Kidney (tissue), 14 donors: ENCODE results near the gene EEF1G. TPM values are rescaled to one million over a fixed set of nuclear protein-coding genes. Genes with fewer than 3 reads are reported as not detected.
"Not testable (repeated sequence)": the region's sequence is repeated elsewhere in the genome, so short reads cannot be mapped to it uniquely, and the experiment has no call there.

Experiments
- DNase-seq, 5 donors: peaks; one replicate each; pipeline ENCODE4 v3.0.0-alpha.2; 2013 to 2020
- FAIRE-seq: peaks from 2 replicates; lab custom pipeline; 2012; peaks lifted over from hg19 to GRCh38; lab: Jason Lieb, UNC
- H3K27ac ChIP-seq, 2 donors: one replicate each; pipeline ENCODE4 v1.7.0; 2013; ENCODE audit warnings: low read depth in 2 of 2, low read length in 2 of 2, inconsistent platforms in 1 of 2
- H3K27me3 ChIP-seq: one replicate; pipeline ENCODE4 v1.7.1; 2013; ENCODE audit warnings: low read length, inconsistent platforms; ENCODE audit not compliant: control insufficient read depth, insufficient read depth
- H3K36me3 ChIP-seq, 3 donors: one replicate each; pipeline versions ENCODE4 v1.7.0 to v1.7.1; 2013; ENCODE audit warnings: low read length in 3 of 3, control low read depth in 1 of 3, inconsistent platforms in 1 of 3; ENCODE audit not compliant: insufficient read depth in 3 of 3, control insufficient read depth in 2 of 3
- H3K4me1 ChIP-seq, 3 donors: one replicate each; pipeline versions ENCODE4 v1.7.0 to v1.7.1; 2013; ENCODE audit warnings: low read length in 3 of 3, inconsistent platforms in 1 of 3, low read depth in 1 of 3; ENCODE audit not compliant: control insufficient read depth in 2 of 3, insufficient read depth in 2 of 3
- H3K4me3 ChIP-seq, 3 donors: one replicate each; pipeline versions ENCODE4 v1.7.0 to v1.8.1; 2013; ENCODE audit warnings: low read length in 3 of 3, control low read depth in 1 of 3, inconsistent platforms in 1 of 3
- H3K9ac ChIP-seq, 3 donors: one replicate each; pipeline versions ENCODE4 v1.7.0 to v1.7.1; 2013; ENCODE audit warnings: low read length in 3 of 3, control low read depth in 1 of 3, inconsistent platforms in 1 of 3
- H3K9me3 ChIP-seq, 3 donors: one replicate each; pipeline versions ENCODE4 v1.7.0 to v1.7.1; 2013; ENCODE audit warnings: low read length in 3 of 3, control low read depth in 1 of 3, inconsistent platforms in 1 of 3; ENCODE audit not compliant: control insufficient read depth in 2 of 3, insufficient read depth in 1 of 3
- intact Hi-C: fragments of 100-400 bp; cut with DNase I; formaldehyde crosslinking; loops from one replicate; pipeline ENCODE4 v1.11.1; 2022
- polyA plus RNA-seq: library from polyadenylated mRNA; stranded (reverse); fragments of 350-450 nt; fragmentation: Illumina TruSeq; extraction: RNeasy Lipid Tissue Mini Kit (QIAGEN cat#74804); gene quantifications from one replicate; pipeline ENCODE4 v1.2.3, GENCODE V29; 2014; ENCODE audit warnings: low read depth, low replicate concordance; ENCODE audit not compliant: insufficient read depth
- total RNA-seq: library from RNA; stranded (reverse); fragmentation: NEBNext Ultra II Directional; extraction: Animal tissue kit (Norgen Biotek cat#: 25700); gene quantifications from one replicate; pipeline ENCODE4 v1.2.1, GENCODE V29; 2021
- TF ChIP-seq, protein P1 (sequence below): IDR thresholded peaks from 3 replicates; pipeline ENCODE4 v1.5.1; 2012; ENCODE audit warnings: mild to moderate bottlenecking, moderate library complexity, borderline replicate concordance; ENCODE audit not compliant: insufficient read depth; ENCODE audit errors: extremely low read depth
- donor health status: control.
- donor health status: control.
- donor health status: control.
- donor health status: control.
- donor health status: control.
- donor health status: DM: yes; HTN: yes; CAD: no.
- donor health status: Normal renal cell carcinoma (clear cell type).

Gene EEF1G
- total and polyA plus RNA-seq, 2 donors from 2014 or later: 1,136 to 1,809 TPM

GRCh38 chr11:62574363-62575071 is 826 bp upstream of the EEF1G start:
- FAIRE-seq (no peak), DNase-seq (peak in 4 of 5 donors; percentile 37 to 84 (median 76))
- H3K9ac ChIP-seq: peak overlapping the region; percentile 55 to 90 (median 76)
- no peaks in the 10 kb centered on the region for H3K9me3 ChIP-seq
- peak overlapping the region; percentile 88 to 99 for H3K27ac ChIP-seq
- peaks cover 11 to 53% (median 16%) of the 10 kb centered on the region in 3 donors for H3K36me3 ChIP-seq
- peak overlapping the region; percentile 52 to 87 (median 82) for H3K4me3 ChIP-seq
- TF ChIP-seq, protein P1, sequence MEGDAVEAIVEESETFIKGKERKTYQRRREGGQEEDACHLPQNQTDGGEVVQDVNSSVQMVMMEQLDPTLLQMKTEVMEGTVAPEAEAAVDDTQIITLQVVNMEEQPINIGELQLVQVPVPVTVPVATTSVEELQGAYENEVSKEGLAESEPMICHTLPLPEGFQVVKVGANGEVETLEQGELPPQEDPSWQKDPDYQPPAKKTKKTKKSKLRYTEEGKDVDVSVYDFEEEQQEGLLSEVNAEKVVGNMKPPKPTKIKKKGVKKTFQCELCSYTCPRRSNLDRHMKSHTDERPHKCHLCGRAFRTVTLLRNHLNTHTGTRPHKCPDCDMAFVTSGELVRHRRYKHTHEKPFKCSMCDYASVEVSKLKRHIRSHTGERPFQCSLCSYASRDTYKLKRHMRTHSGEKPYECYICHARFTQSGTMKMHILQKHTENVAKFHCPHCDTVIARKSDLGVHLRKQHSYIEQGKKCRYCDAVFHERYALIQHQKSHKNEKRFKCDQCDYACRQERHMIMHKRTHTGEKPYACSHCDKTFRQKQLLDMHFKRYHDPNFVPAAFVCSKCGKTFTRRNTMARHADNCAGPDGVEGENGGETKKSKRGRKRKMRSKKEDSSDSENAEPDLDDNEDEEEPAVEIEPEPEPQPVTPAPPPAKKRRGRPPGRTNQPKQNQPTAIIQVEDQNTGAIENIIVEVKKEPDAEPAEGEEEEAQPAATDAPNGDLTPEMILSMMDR: no peak
- peaks cover 0 to 27% (median 13%) of the 10 kb centered on the region in 3 donors for H3K4me1 ChIP-seq
- intact Hi-C loops: no loop called here
- H3K27me3 ChIP-seq: no peaks in the 10 kb centered on the region

DNA sequence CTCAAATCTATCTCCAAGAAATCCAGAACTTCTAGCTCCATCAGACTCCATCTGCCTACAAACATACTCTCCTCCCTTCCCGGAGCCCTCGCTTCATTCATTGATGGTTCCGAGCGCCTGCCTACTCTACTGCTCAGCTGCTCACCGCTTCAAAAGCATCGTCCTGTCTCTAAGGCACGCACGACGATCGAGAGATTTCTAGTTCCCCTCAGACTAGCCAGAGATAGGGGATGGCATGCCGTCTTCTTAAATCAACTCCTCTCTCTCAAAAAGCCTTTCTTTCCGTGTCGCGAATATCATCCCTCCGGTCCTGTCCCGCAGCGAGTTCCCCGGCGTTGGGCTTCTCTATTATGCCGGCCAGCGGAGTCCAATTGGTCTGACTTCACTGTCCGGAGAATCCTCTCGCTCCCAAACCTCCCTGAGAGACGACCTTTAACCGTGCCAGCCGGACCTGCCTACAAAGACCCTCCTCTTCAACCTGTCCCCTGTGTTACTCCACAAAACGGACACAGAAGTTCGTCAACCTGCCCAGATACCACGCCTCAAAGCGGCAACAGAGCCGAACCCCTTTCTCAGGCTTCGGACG is 592 bp downstream of the EEF1G start:
- H3K9me3 ChIP-seq: no peaks in the 10 kb centered on the region
- H3K9ac ChIP-seq: peak overlapping the region; percentile 84 to 99 (median 91)
- H3K27me3 ChIP-seq: no peaks in the 10 kb centered on the region
- TF ChIP-seq, protein P1: no peak
- peaks cover 11 to 44% (median 16%) of the 10 kb centered on the region in 3 donors for H3K36me3 ChIP-seq
- DNase-seq (peak in 3 of 5 donors; percentile 38 to 79 (median 54)), FAIRE-seq (no peak)
- H3K27ac ChIP-seq: peak overlapping the region; percentile 61 to 92
- intact Hi-C loops: no loop called here
- H3K4me1 ChIP-seq: peaks cover 0 to 27% (median 13%) of the 10 kb centered on the region in 3 donors
- peak overlapping the region; percentile 85 to 99 (median 94) for H3K4me3 ChIP-seq

DNA sequence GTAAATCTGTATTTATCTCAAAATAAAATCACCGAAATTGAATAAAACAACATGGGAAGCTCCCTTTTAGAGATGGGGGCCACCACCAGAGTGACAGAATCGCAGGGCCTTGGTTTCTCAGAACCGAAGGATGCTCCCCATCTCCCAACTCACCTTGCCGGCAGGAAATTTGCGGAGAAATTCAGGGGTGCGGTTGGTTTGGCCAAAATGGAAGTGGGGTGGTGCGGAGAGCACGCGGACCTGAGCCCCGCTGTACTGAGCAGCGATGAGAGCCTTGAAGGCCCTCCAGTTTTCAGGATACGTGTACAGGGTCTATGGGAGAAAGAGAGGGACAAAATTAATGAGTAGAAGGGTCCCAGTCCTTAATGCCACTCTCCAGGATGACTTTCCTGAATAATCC is 1.3 kb downstream of the EEF1G start:
- intact Hi-C loops: no loop called here
- Histone ChIP-seq H3K4me1 (peaks cover 0 to 27% (median 13%) of the 10 kb centered on the region in 3 donors), H3K9ac (peak overlapping the region; percentile 84 to 99 (median 91)), H3K27me3 (no peaks in the 10 kb centered on the region), H3K9me3 (no peaks in the 10 kb centered on the region), H3K36me3 (peaks cover 11 to 47% (median 17%) of the 10 kb centered on the region in 3 donors), H3K4me3 (peak overlapping the region; percentile 85 to 99 (median 94)), H3K27ac (peak overlapping the region in 1 of 2 donors; percentile 92)
- TF ChIP-seq, protein P1: no peak
- DNase-seq: peak in 1 of 5 donors; percentile 20
- FAIRE-seq: no peak

DNA sequence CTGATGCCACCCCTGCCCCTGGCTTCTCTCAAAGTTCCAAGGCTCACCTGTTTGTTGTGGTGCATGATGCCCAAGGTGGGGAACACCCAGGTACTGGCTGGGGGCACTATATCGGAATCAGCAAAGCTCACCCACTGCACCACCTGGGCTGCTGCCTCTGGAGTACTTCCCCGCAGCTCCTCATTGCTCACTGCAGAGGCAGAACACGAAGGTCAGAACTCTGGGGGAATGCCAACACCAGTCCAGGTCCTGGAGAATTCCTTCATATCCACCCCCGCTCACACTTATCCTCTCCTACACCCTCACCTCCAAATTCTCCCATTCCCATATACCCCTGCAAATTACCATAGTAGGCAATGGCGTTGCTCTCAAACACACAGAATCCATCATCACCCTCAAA is 2.2 kb downstream of the EEF1G start:
- H3K27ac ChIP-seq, DNase-seq, H3K9me3 ChIP-seq, H3K4me3 ChIP-seq, FAIRE-seq, intact Hi-C loops, H3K27me3 ChIP-seq: not testable (repeated sequence)
- H3K4me1 ChIP-seq: peaks cover 0 to 25% (median 12%) of the 10 kb centered on the region in 3 donors
- H3K9ac ChIP-seq: peak overlapping the region in 1 of 3 donors; percentile 43
- H3K36me3 ChIP-seq: peaks cover 12 to 53% (median 21%) of the 10 kb centered on the region in 3 donors

DNA sequence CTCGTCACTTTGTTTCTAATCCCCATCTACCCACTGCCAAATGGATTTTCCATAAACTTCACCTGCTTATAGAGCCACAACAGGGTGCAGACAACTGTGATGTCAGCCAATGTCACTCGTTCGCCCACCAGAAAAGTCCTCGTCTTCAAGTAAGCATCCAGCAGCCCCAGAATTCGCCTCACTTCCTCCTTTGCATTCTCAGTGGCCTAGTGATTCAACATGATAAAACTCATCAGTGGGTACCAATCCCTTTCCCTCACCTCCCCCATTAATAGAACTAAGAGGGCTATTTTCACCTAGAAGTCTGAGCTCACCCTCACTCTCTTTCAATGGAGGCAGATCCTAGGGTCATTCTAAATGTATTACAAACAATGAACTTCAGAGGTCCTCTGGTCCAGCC is 2.8 kb downstream of the EEF1G start:
- H3K4me3 ChIP-seq, FAIRE-seq, H3K27me3 ChIP-seq, H3K9ac ChIP-seq, H3K27ac ChIP-seq, DNase-seq, intact Hi-C loops, H3K9me3 ChIP-seq: not testable (repeated sequence)
- H3K4me1 ChIP-seq: peaks cover 0 to 21% (median 6%) of the 10 kb centered on the region in 3 donors
- H3K36me3 ChIP-seq: peaks cover 14 to 53% (median 20%) of the 10 kb centered on the region in 3 donors
